HG03442 (cell line): ENCODE data around the gene DHRS4L2.
"Not testable (repeated sequence)": the region's sequence is repeated elsewhere in the genome, so short reads cannot be mapped to it uniquely, and the experiment has no call there.

Experiments
- ATAC-seq: cut with Tn5 transposase; IDR thresholded peaks from one replicate; pipeline ENCODE4 v1.9.1; 2021; ENCODE audit warnings: mild to moderate bottlenecking, moderate library complexity; ENCODE audit not compliant: unreplicated experiment

DHRS4L2 gene

DNA sequence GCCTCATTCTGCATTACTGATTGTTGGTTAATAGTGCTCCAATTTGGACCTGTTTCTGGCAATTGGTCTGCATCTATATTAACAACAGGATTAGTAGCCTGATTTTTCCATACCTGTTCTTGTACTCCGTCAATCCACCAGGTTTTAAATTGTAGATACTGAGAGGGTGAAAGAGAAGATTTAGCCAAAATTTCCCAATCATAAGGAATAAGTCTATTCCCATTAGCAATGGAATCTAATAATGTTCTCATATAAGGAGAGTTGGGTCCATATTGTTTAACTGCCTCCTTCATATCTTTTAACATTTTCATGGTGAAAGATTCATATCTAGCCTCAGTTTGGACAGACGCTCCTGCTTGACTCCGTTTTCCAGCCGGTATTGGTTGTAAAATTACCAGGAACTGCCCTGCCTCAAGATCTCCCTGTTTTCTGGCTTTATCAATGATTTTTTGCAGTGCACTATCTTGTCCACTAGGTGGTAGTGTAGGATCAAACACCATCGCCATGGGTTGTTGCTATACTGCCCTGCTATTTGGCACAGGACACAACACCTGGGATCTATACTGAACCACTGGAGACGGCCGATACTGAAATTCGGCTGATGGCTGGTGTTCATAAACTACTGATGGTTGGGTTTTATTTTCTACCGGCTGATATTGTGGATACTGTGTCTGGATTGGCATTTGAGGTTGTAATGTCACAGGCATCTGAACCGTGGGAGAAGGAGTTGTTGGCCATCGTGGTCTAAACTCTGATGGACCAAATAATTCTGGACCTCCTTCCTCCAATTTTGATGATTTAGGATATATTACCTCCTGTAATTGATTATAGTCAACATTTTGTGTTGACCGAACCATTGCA is 25.2 kb downstream of the DHRS4L2 start:
- peak; percentile 53 for ATAC-seq

- not testable (repeated sequence) for ATAC-seq
Observed at GRCh38 chr14:24015745-24016144, 27.0 kb downstream of the DHRS4L2 start.

GRCh38 chr14:24018978-24019377 is 30.2 kb downstream of the DHRS4L2 start:
- not testable (repeated sequence) for ATAC-seq

DNA sequence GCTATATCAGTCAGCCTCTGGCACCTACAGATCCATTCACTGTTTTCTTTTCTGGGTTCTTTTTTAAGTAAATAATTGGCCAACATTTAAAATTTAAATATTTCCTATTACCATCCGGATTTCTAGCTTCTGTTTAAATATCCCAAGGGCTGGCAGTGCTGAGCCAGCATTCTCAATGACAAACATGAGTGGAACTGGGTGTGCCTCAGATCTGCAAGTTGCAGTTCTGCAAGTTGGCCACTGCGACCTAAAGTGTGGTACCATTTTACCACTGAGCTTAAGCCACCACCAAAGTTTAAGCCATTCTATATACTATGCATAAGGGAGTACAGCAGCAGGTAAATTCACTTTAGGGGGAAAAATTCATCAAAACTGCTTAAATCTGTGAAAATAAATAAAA is 31.2 kb downstream of the DHRS4L2 start:
- not testable (repeated sequence) for ATAC-seq

- ATAC-seq: not testable (repeated sequence)
Observed at GRCh38 chr14:24020520-24020919, 31.8 kb downstream of the DHRS4L2 start.

GRCh38 chr14:24024939-24025418 is 36.2 kb downstream of the DHRS4L2 start:
- not testable (repeated sequence) for ATAC-seq

DNA sequence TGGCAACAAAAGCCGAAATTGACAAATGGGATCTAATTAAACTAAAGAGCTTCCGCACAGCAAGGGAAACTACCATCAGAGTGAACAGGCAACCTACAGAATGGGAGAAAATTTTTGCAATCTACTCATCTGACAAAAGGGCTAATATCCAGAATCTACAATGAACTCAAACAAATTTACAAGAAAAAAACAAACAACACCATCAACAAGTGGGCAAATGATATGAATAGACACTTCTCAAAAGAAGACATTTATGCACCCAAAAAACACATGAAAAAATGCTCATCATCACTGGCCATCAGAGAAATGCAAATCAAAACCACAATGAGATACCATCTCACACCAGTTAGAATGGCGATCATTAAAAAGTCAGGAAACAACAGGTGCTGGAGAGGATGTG is 41.0 kb downstream of the DHRS4L2 start:
- ATAC-seq: not testable (repeated sequence)

- not testable (repeated sequence) for ATAC-seq
Observed at GRCh38 chr14:24031331-24031730, 42.6 kb downstream of the DHRS4L2 start.

GRCh38 chr14:24032727-24033418 is 44.1 kb downstream of the DHRS4L2 start:
- no peak for ATAC-seq

GRCh38 chr14:24035769-24036168 is 47.0 kb downstream of the DHRS4L2 start:
- peak; percentile 6 for ATAC-seq

DNA sequence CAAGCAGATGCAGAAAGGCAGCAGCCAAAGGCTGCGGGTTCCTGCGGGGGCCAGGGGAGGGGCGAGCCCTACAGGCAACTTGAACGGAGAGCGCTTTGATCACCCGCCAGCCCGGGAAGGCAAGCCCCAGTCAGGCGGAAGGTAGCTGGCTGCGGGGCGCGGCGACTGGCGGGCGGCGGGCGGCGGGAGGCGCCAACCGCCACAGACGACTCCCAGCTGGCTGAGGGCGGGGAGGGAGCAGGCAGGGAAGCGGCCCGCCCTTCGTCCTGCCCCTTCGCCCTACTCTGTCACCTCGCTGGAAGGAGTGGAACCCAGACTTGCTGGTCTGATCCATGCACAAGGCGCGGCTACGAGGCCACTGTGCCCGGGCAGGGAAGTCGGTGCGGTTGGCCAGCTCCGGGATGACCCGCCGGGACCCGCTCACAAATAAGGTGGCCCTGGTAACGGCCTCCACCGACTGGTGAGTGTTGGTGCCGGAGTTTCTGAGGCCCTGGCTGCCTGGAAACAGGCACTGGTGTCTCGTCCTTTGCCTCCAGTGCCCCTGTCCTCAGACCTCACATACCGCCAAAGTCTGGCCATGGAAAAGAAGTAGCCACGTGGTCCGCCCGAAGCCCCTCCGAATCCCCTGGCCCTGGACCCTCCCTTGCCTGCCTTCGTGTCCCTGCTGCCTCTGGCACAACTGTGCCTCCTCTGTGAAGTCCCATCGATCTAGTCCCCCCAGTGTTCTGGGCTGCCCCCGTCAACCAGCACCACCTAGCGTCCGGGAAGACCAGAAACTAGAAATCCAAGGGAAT is 47.6 kb downstream of the DHRS4L2 start:
- peak; percentile 56 for ATAC-seq

- not testable (repeated sequence) for ATAC-seq
Observed at GRCh38 chr14:24036963-24037657, 48.4 kb downstream of the DHRS4L2 start.

DNA sequence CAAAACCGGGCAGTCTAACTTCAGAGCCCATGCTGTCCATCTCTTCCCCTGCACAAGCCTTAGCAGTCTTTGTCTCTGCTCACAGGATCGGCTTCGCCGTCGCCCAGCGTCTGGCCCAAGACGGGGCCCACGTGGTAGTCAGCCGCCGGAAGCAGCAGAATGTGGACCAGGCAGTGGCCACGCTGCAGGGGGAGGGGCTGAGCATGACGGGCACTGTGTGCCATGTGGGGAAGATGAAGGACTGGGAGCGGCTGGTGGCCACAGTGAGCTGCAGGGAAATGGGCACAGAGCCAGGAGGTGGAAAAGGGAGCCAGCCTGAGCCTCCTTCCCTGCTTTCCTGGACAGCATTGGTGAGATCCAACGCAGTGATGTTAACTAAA is 48.9 kb downstream of the DHRS4L2 start:
- no peak for ATAC-seq

GRCh38 chr14:24038686-24039085 is 50.0 kb downstream of the DHRS4L2 start:
- ATAC-seq: no peak

- no peak for ATAC-seq
Observed at GRCh38 chr14:24040692-24041091, 52.0 kb downstream of the DHRS4L2 start.

DNA sequence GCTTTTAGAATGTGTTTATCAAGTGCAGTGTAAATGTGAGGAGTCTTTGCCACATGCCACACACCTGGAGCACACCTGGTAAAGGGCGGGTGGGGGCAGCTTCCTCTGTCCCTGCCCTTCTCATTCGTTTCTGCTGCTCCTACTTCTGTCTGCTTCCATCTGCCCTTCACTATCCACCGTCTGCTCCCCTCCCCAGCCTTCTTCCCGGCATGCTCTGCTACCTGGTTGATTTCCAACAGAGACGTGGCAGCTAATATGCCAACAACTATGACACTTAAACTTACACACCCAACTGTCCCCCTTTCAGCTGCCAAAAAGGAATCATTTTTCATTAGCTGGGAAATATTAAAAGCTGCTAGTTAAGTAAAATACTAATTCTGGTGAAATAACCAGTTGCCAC is 54.0 kb downstream of the DHRS4L2 start:
- ATAC-seq: no peak

DNA sequence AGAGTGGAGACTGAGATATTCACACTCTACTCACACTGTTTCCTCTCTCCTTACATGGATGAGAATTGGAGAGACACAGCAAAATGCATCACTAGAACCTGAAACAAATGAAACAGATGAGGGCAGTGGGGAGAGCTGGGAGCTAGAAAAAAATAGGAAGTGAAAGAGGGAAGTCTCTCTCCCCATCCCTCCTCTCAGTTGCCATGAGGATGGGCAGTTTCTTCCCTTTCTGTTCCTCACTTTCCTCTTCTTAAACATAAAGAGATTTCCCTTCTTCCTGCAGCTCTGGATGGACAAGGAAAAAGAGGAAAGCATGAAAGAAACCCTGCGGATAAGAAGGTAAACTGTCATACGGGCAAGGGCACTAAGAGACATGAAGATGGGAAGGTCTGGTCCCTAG is 60.3 kb downstream of the DHRS4L2 start:
- ATAC-seq: not testable (repeated sequence)

DNA sequence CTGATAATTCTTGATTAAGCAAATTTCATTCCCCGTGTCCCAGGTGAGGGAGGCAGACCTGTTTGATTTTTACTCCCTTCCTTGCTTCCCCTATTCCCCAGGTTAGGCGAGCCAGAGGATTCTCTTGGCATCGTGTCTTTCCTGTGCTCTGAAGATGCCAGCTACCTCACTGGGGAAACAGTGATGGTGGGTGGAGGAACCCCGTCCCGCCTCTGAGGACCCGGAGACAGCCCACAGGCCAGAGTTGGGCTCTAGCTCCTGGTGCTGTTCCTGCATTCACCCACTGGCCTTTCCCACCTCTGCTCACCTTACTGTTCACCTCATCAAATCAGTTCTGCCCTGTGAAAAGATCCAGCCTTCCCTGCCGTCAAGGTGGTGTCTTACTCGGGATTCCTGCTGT is 62.0 kb downstream of the DHRS4L2 start:
- not testable (repeated sequence) for ATAC-seq

DNA sequence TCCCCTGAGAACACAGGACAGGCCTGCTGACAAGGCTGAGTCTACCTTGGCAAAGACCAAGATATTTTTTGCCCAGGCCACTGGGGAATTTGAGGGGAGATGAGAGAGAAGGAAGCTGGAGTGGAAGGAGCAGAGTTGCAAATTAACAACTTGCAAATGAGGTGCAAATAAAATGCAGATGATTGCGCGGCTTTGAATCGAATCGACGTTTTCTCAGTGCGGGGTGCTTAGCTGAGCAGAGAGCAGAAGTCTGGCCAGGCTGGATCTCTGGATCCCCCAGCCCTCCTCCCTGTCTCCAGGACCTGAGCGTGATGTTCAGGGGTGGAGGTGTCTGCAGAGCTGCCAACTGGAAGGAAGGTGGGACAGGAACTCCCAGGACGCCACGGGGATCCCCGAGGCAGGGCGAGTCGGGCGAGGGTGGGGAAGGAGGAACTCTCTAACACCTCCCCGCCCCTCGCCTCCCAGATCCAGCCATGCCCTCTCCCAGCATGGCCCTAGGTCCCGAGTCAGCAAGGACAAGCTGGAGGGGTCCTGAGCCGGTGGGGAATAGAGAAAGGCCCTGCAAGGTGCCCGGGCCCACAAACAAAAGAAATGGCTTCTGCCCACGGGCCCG is 62.6 kb downstream of the DHRS4L2 start:
- ATAC-seq: no peak
